HFF-Myc (cell line): ENCODE measurements around the gene SMAD5.

ENCODE experiments used
- DNase-seq: peaks from one replicate; pipeline ENCODE4 v3.0.0-alpha.2; 2011; ENCODE audit warnings: low read depth; ENCODE audit errors: extremely low read depth
- H3K4me3 ChIP-seq: replicated peaks from 2 replicates; pipeline ENCODE4 v1.5.1; 2011; ENCODE audit warnings: low read depth, mild to moderate bottlenecking, control low read depth, low read length
- CTCF ChIP-seq: IDR thresholded peaks from 2 replicates; pipeline ENCODE4 v1.5.1; 2012; ENCODE audit warnings: mild to moderate bottlenecking, low read depth, low read length, control low read depth; ENCODE audit errors: missing control alignments

SMAD5 gene

GRCh38 chr5:136222580-136223235 is 90.1 kb downstream of the SMAD5 start:
- no peak overlapping the region for H3K4me3 ChIP-seq
- no peak for DNase-seq
- no peak for TF ChIP-seq CTCF

GRCh38 chr5:136225796-136226195 is 93.2 kb downstream of the SMAD5 start:
- DNase-seq = no peak
- no peak for TF ChIP-seq CTCF
- no peak overlapping the region for H3K4me3 ChIP-seq

GRCh38 chr5:136226401-136226800 is 93.8 kb downstream of the SMAD5 start:
- TF ChIP-seq CTCF = no peak
- DNase-seq = no peak
- no peak overlapping the region for H3K4me3 ChIP-seq

GRCh38 chr5:136228136-136228757 is 95.6 kb downstream of the SMAD5 start:
- DNase-seq = no peak
- H3K4me3 ChIP-seq = no peak overlapping the region
- no peak for TF ChIP-seq CTCF

GRCh38 chr5:136230176-136230575 is 97.5 kb downstream of the SMAD5 start:
- DNase-seq = no peak
- H3K4me3 ChIP-seq = no peak overlapping the region
- no peak for TF ChIP-seq CTCF

GRCh38 chr5:136232316-136232715 is 99.7 kb downstream of the SMAD5 start:
- no peak for TF ChIP-seq CTCF
- H3K4me3 ChIP-seq = no peak overlapping the region
- DNase-seq = no peak
